ENCODE data around the gene UPP1. TPM values are rescaled to one million over a fixed set of nuclear protein-coding genes. Genes with fewer than 3 reads are reported as not detected.
"Not testable (repeated sequence)": the region's sequence is repeated elsewhere in the genome, so short reads cannot be mapped to it uniquely, and the experiment has no call there.

Gene UPP1
- total RNA-seq, 2 experiments from 2014 or later = 89.6 to 93.3 TPM

DNA sequence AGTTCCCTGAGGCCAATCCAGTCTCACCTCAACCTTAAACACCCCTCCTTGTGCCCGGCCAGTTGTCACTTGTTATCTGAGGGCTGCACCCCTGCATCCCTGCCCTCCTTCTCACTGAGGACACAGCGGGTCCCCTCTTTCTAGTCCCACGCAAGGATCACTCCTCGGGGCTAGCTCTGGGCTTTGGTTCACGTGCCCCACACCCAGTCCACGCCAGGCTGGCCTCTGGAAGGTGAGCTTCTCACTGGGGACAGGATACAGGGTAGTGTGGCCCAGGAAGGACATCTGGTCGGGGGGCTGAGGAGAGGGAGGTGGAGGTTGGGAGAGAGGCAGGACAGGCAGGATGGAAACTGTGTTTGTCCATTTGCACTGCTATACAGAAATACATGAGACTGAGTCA is 25.5 kb downstream of the UPP1 start:
- intact Hi-C loops (cut with micrococcal nuclease) = no loop called here
- H3K27ac Mint-ChIP-seq = no peak overlapping the region
- H3K9me3 Mint-ChIP-seq = no peaks in the 10 kb centered on the region

DNA sequence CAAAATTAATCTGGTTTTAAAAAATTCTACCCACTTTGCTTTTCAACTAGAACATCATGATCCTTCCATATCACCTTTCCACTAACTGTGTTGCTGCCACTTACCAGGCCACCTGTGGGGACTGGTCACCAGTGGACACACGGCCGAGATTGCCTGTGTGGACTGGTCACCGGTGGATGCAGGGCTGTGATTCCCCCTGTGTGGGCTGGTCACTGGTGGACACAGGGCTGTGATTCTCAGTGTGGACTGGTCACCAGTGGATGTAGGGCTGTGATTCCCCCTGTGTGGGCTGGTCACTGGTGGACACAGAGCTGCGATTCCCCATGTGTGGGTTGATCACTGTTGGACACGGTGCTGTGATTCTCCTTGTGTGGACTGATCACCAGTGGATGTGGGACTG is 27.0 kb downstream of the UPP1 start:
- Mint-ChIP-seq H3K36me3 (ENCODE audit: low read depth) (no peaks in the 10 kb centered on the region), H3K9me3 (no peaks in the 10 kb centered on the region), H3K4me3 (no peak overlapping the region), H3K27me3 (no peaks in the 10 kb centered on the region), H3K27ac (no peak overlapping the region), H3K4me1 (ENCODE audit: low read depth) (no peaks in the 10 kb centered on the region)
- ChIA-PET CTCF (no interaction called here), POLR2A (no interaction called here)
- DNase-seq = no peak
- TF ChIP-seq, protein P1, sequence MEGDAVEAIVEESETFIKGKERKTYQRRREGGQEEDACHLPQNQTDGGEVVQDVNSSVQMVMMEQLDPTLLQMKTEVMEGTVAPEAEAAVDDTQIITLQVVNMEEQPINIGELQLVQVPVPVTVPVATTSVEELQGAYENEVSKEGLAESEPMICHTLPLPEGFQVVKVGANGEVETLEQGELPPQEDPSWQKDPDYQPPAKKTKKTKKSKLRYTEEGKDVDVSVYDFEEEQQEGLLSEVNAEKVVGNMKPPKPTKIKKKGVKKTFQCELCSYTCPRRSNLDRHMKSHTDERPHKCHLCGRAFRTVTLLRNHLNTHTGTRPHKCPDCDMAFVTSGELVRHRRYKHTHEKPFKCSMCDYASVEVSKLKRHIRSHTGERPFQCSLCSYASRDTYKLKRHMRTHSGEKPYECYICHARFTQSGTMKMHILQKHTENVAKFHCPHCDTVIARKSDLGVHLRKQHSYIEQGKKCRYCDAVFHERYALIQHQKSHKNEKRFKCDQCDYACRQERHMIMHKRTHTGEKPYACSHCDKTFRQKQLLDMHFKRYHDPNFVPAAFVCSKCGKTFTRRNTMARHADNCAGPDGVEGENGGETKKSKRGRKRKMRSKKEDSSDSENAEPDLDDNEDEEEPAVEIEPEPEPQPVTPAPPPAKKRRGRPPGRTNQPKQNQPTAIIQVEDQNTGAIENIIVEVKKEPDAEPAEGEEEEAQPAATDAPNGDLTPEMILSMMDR (IDR thresholded peaks at IDR 0.05) = no peak
- intact Hi-C loops (cut with micrococcal nuclease) = no loop called here
- no peak for ATAC-seq

More for the DNA sequence above, 25.5 kb downstream of the UPP1 start:
- Mint-ChIP-seq H3K4me3 (no peak overlapping the region), H3K27me3 (no peaks in the 10 kb centered on the region), H3K4me1 (ENCODE audit: low read depth) (peaks cover 11% of the 10 kb centered on the region), H3K36me3 (ENCODE audit: low read depth) (no peaks in the 10 kb centered on the region)
- ChIA-PET POLR2A (interaction anchor here (0.6 kb wide), 1 partner anchor 168 kb away, joined by 3 read pairs; no protein-coding TSS in a partner anchor), CTCF (interaction anchor here (2.0 kb wide), 1 partner anchor 123 kb away, joined by 7 read pairs; no protein-coding TSS in a partner anchor)
- DNase-seq (no peak), ATAC-seq (no peak)
- TF ChIP-seq, protein P1 (IDR thresholded peaks at IDR 0.05) = no peak

DNA sequence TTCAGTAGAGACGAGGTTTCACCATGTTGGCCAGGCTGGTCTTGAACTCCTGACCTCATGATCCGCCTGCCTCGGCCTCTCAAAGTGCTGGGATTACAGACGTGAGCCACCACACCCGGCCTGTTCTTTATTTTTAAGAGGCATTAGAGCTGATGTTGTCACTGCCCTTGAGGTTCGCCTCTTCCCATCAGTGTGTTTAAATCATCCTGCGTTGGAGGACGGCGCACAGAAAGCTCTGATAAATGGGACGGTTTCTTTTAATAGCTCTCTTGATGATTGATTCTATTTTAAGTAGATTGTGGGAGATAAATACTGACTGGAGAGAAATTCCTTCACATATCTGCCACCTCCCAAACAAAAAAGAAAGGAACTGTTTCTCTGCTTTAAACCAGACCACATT is 29.0 kb downstream of the UPP1 start:
- DNase-seq = no peak
- Mint-ChIP-seq H3K27ac (no peak overlapping the region), H3K27me3 (peaks cover 2% of the 10 kb centered on the region), H3K4me3 (no peak overlapping the region), H3K9me3 (no peaks in the 10 kb centered on the region), H3K4me1 (ENCODE audit: low read depth) (no peaks in the 10 kb centered on the region), H3K36me3 (ENCODE audit: low read depth) (no peaks in the 10 kb centered on the region)
- intact Hi-C loops (cut with micrococcal nuclease) = no loop called here
- TF ChIP-seq, protein P1 (IDR thresholded peaks at IDR 0.05) = no peak
- CTCF ChIA-PET = no interaction called here
- POLR2A ChIA-PET = no interaction called here
- ATAC-seq = no peak

DNA sequence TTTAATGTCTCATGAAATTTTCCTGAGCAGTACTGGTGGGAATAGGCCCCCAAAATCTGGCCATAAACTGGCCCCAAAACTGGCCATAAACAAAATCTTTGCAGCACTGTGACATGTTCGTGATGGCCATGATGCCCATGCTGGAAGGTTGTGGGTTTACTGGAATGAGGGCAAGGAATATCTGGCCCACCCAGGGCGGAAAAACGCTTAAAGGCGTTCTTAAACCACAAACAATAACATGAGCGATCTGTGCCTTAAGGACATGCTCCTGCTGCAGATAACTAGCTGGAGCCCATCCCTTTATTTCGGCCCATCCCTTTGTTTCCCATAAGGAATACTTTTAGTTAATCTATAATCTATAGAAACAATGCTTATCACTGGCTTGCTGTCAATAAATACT is 31.5 kb downstream of the UPP1 start:
- H3K36me3 Mint-ChIP-seq (ENCODE audit: low read depth); DNase-seq; intact Hi-C loops (cut with micrococcal nuclease); H3K4me3 Mint-ChIP-seq; H3K27ac Mint-ChIP-seq; H3K4me1 Mint-ChIP-seq (ENCODE audit: low read depth); H3K27me3 Mint-ChIP-seq; ATAC-seq; H3K9me3 Mint-ChIP-seq: not testable (repeated sequence)
- ChIA-PET CTCF (interaction anchor here (0.9 to 3.5 kb wide), 4 partner anchors 10 to 176 kb away, joined by 3 to 21 read pairs (median 8); no protein-coding TSS in a partner anchor), POLR2A (interaction anchor here (0.5 kb wide), 1 partner anchor 24 kb away, joined by 4 read pairs; no protein-coding TSS in a partner anchor)

DNA sequence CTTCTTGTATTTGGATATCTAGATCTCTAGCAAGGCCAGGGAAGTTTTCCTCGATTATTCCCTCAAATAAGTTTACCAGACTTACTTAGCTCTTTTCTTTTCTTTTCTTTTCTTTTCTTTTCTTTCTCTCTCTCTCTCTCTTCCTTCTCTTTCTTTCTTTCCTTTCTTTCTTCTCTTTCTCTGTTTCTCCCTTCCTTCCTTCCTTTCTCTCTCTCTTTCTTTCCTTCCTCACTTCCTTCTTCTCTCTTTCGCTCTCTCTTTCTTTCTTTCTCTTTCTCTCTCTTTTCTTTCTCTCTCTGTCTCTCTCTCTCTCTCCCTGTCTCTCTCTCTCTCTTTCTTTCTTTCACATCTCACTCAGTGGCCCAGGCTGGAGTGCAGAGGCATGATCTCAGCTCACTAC is 37.0 kb downstream of the UPP1 start:
- Mint-ChIP-seq H3K27ac (no peak overlapping the region), H3K9me3 (peaks cover 9% of the 10 kb centered on the region), H3K4me3 (no peak overlapping the region), H3K4me1 (ENCODE audit: low read depth) (peaks cover 1% of the 10 kb centered on the region), H3K27me3 (peaks cover 13% of the 10 kb centered on the region), H3K36me3 (ENCODE audit: low read depth) (no peaks in the 10 kb centered on the region)
- DNase-seq = no peak
- intact Hi-C loops (cut with micrococcal nuclease) = no loop called here
- TF ChIP-seq, protein P1 (IDR thresholded peaks at IDR 0.05) = peak; percentile 33
- POLR2A ChIA-PET = no interaction called here
- ATAC-seq = no peak
- CTCF ChIA-PET = interaction anchor here (0.8 kb wide), 1 partner anchor 15 kb away, joined by 3 read pairs; no protein-coding TSS in a partner anchor

Measured in activated CD8-positive, alpha-beta T cell treated with anti-CD3 and anti-CD28 coated beads for 36 hours (primary cell).